Adrenal gland (tissue), 12 donors: ENCODE measurements around the gene TSPAN7. TPM values are rescaled to one million over a fixed set of nuclear protein-coding genes. Genes with fewer than 3 reads are reported as not detected.
A peak's percentile ranks its signal among the peaks of the same experiment; 100 is the strongest.

Source experiments
- DNase-seq, 7 donors: peaks; one replicate each; pipeline ENCODE4 v3.0.0-alpha.2; 2019 to 2020
- H3K27ac ChIP-seq, 5 donors: fragments of 200-600 bp; sonication (generic) in 4 of 5; 1 replicate in 3 of 5; 2 replicates in 2 of 5; pipeline versions ENCODE4 v1.5.1 to v1.8.0; 2016 to 2020; ENCODE audit warnings: mild to moderate bottlenecking in 1 of 5
- H3K27me3 ChIP-seq: fragments of 200-600 bp; 2 replicates; pipeline ENCODE4 v1.8.0; 2021
- H3K36me3 ChIP-seq, 2 donors: fragments of 200-600 bp; replicated peaks in 1 of 2; 1 replicate in 1 of 2; 2 replicates in 1 of 2; pipeline versions ENCODE4 v1.5.1 to v1.8.0; 2018 to 2022
- H3K4me1 ChIP-seq, 2 donors: fragments of 200-600 bp; replicated peaks in 1 of 2; 1 replicate in 1 of 2; 2 replicates in 1 of 2; pipeline versions ENCODE4 v1.5.1 to v1.8.0; 2018 to 2021
- H3K4me3 ChIP-seq, 4 donors: fragments of 200-600 bp; sonication (generic) in 3 of 4; one replicate each; pipeline ENCODE4 v1.5.1; 2016 to 2018
- H3K9me3 ChIP-seq, 3 donors: fragments of 200-600 bp; sonication (generic) in 1 of 3; replicated peaks in 1 of 3; 1 replicate in 2 of 3; 2 replicates in 1 of 3; pipeline versions ENCODE4 v1.5.1 to v1.8.0; 2016 to 2021
- POLR2A ChIP-seq, 2 donors: fragments of 450-650 bp; IDR thresholded peaks; one replicate each; pipeline ENCODE4 v1.6.1; 2017; ENCODE audit warnings: antibody characterized with exemption in 2 of 2, mild to moderate bottlenecking in 2 of 2, moderate library complexity in 1 of 2
- WGBS, 4 donors: extraction: QIAGEN DNeasy Blood & Tissue Kit in 2 of 4; methylation state at CpG; one replicate each; pipeline versions ENCODE4 v1.1.5 to v1.1.7; 2013 to 2017; 5-methylcytosine and 5-hydroxymethylcytosine counted together
- intact Hi-C, 2 donors: fragments of 100-400 bp; cut with DNase I; formaldehyde crosslinking; loops; one replicate each; pipeline versions ENCODE4 v1.14.1 to v1.15.0; 2022 to 2023
- polyA plus RNA-seq, 3 donors: library from polyadenylated mRNA; stranded (reverse); fragments of 200-250 nt in 2 of 3; fragments of 350-450 nt in 1 of 3; fragmentation: Illumina TruSeq in 1 of 3; extraction: RNeasy Lipid Tissue Mini Kit (QIAGEN cat#74804) in 1 of 3; gene quantifications; one replicate each; pipeline ENCODE4 v1.2.3, GENCODE V29; 2013 to 2014
- total RNA-seq, 9 donors: library from RNA; depleted of rRNA in 4 of 9; stranded (reverse); fragments of >200 nt in 4 of 9; fragments of 120-200 nt in 1 of 9; fragmentation: NEBNext Ultra II Directional in 1 of 9; extraction: Animal tissue kit (Norgen Biotek cat#: 25700) in 1 of 9; gene quantifications; one replicate each; pipeline versions ENCODE4 v1.1.0 to v1.2.4, GENCODE V29; 2013 to 2023
- TF ChIP-seq, protein P1 (sequence below), 6 experiments: fragments of 450-650 bp in 4 of 6; fragments of 200-600 bp in 2 of 6; sonication (generic) in 1 of 6; IDR thresholded peaks; 1 replicate in 5 of 6; 2 replicates in 1 of 6; pipeline versions ENCODE4 v1.5.1 to v1.8.0; 2016 to 2021; ENCODE audit warnings: antibody characterized with exemption in 6 of 6, mild to moderate bottlenecking in 2 of 6, moderate library complexity in 1 of 6
- donor health status: healthy with polysubstance abuse.
- donor health status: Bipolar disorder and iron deficiency.
- donor health status: DM: yes; HTN: yes; CAD: no.
- donor health status: DM: no; HTN: no; CAD: no.
- donor health status: DM: no; HTN: no; CAD: no.
- donor health status: DM: yes; HTN: yes; CAD: no.

TSPAN7 gene
- total and polyA plus RNA-seq, 12 donors, result 47.8 to 167 (median 87.1) TPM

DNA sequence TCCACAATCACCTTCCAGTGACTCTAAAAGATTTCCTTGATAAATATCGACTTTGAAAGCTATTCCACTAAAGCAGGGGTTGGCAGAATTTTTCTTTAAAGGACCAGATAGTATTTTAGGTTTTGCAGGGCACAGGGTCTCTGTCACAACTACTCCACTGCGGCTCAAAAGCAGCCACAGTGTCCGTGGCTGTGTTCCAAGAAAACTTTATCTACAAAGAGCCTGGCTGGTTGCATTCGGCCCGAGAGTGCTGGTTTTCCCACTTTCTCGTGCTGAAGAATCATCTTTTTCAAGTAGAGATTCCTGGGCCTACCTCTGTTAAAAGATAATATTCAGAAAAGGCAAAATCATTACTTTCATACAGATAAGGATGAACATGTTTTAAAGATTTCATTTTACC, 55.6 kb downstream of the TSPAN7 start:
- intact Hi-C loops, result no loop called here
- H3K9me3 ChIP-seq, result no peaks in the 10 kb centered on the region

DNA sequence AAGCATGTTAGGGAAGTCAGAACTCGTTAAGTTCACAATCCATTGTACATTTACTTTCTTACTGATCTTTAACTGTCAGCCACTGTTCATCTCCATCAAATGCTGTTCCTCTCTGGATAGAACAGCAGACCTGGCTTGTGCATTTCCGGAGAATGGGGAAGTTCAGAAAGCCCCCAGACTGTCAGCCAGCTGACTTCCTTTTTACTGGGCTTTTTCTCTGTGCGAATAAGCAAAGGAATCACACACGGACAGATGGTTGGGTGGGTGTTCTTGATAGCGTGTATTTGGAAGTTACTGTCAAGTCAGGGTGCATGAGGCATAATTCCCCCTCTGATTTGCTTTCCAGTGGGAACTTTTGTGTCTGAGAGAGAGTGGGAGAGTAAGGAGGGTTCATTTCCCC, 56.8 kb downstream of the TSPAN7 start:
- intact Hi-C loops, result no loop called here
- Histone ChIP-seq H3K27ac (no peak overlapping the region), H3K4me3 (no peak overlapping the region), H3K4me1 (no peaks in the 10 kb centered on the region), H3K36me3 (no peaks in the 10 kb centered on the region), H3K27me3 (peaks cover 24% of the 10 kb centered on the region), H3K9me3 (no peaks in the 10 kb centered on the region)
- no peak for TF ChIP-seq POLR2A (IDR thresholded peaks at IDR 0.05)
- TF ChIP-seq, protein P1, sequence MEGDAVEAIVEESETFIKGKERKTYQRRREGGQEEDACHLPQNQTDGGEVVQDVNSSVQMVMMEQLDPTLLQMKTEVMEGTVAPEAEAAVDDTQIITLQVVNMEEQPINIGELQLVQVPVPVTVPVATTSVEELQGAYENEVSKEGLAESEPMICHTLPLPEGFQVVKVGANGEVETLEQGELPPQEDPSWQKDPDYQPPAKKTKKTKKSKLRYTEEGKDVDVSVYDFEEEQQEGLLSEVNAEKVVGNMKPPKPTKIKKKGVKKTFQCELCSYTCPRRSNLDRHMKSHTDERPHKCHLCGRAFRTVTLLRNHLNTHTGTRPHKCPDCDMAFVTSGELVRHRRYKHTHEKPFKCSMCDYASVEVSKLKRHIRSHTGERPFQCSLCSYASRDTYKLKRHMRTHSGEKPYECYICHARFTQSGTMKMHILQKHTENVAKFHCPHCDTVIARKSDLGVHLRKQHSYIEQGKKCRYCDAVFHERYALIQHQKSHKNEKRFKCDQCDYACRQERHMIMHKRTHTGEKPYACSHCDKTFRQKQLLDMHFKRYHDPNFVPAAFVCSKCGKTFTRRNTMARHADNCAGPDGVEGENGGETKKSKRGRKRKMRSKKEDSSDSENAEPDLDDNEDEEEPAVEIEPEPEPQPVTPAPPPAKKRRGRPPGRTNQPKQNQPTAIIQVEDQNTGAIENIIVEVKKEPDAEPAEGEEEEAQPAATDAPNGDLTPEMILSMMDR (IDR thresholded peaks at IDR 0.05), result no peak
- no peak for DNase-seq
- 50 to 72% (median 65%) methylated on average over 5 of the region's 5 CpGs for WGBS, 4 donors

More for the DNA sequence above, 55.6 kb downstream of the TSPAN7 start:
- WGBS, 4 donors, result 12 to 42% (median 30%) methylated on average over 3 to 6 of the region's 6 CpGs
- no peak overlapping the region for H3K4me3 ChIP-seq
- H3K4me1 ChIP-seq, result no peaks in the 10 kb centered on the region
- H3K36me3 ChIP-seq, result no peaks in the 10 kb centered on the region
- TF ChIP-seq POLR2A (IDR thresholded peaks at IDR 0.05), result no peak
- TF ChIP-seq, protein P1 (IDR thresholded peaks at IDR 0.05), result no peak
- peaks cover 22% of the 10 kb centered on the region for H3K27me3 ChIP-seq
- DNase-seq, result peak in 1 of 7 donors; percentile 18
- H3K27ac ChIP-seq, result no peak overlapping the region

DNA sequence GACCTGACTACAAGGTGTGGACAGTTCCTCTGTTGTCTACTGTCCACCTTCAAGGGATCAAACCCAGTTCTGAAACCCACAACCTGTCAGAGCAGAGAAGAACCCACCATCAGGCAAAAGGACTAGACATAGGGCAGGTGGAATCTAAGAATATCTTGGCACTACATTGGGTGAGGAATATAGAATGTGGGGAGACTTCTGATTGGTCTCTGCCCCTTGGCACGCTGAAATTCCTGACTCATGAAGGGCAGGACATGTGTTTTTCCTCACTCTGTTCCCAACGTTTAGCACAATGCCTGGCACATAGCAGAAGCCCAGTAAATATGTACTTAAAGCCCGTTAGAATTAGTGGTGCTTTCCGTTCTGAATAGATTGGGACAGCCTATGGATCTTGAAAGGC, 59.3 kb downstream of the TSPAN7 start:
- WGBS, 4 donors, result 47 to 82% (median 64%) methylated on average over 3 to 4 of the region's 4 CpGs
- H3K4me1 ChIP-seq, result no peaks in the 10 kb centered on the region
- no peaks in the 10 kb centered on the region for H3K9me3 ChIP-seq
- H3K27ac ChIP-seq, result no peak overlapping the region
- no peaks in the 10 kb centered on the region for H3K36me3 ChIP-seq
- DNase-seq, result no peak
- intact Hi-C loops, result no loop called here
- peaks cover 24% of the 10 kb centered on the region for H3K27me3 ChIP-seq
- no peak for TF ChIP-seq POLR2A (IDR thresholded peaks at IDR 0.05)
- TF ChIP-seq, protein P1 (IDR thresholded peaks at IDR 0.05), result no peak
- no peak overlapping the region for H3K4me3 ChIP-seq

DNA sequence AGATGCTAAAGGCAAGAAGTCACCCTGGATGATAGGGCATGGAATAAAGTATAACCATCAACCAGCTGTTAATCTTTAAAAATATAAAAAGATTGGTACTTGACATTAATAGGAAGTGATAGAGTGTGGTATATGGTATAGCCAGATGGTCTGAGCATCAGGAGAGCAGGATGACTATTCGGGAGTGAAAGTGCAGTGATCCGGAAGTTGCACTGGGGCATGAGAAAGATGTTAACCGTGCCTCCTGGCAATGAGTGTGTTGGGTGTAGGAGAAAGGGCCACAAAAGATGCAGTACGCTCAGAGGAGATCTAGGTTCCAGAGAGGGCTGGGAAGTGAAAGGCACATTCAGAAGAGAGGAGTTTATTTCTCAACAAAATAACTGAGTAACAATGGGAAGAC, 65.0 kb downstream of the TSPAN7 start:
- Histone ChIP-seq H3K4me3 (no peak overlapping the region), H3K36me3 (no peaks in the 10 kb centered on the region), H3K27ac (no peak overlapping the region), H3K4me1 (no peaks in the 10 kb centered on the region), H3K9me3 (no peaks in the 10 kb centered on the region), H3K27me3 (peaks cover 8% of the 10 kb centered on the region)
- WGBS, 4 donors, result 81 to 92% (median 91%) methylated on average over 4 of the region's 4 CpGs
- TF ChIP-seq POLR2A (IDR thresholded peaks at IDR 0.05), result no peak
- TF ChIP-seq, protein P1 (IDR thresholded peaks at IDR 0.05), result no peak
- no peak for DNase-seq
- intact Hi-C loops, result no loop called here
